Pancreas (tissue), 10 donors: ENCODE data around the gene GALNT10. TPM values are rescaled to one million over a fixed set of nuclear protein-coding genes. Genes with fewer than 3 reads are reported as not detected.

Experiments used
- ATAC-seq, 4 donors: fragments of 200-7000 bp; cut with Tn5 transposase; one replicate each; pipeline versions ENCODE4 v1.8.0 to v1.9.1; 2020; ENCODE audit warnings: mild to moderate bottlenecking in 4 of 4, moderate library complexity in 4 of 4
- DNase-seq, 6 donors: peaks; one replicate each; pipeline ENCODE4 v3.0.0-alpha.2; 2020
- FAIRE-seq: peaks from 2 replicates; lab custom pipeline; 2012; peaks lifted over from hg19 to GRCh38; lab: Jason Lieb, UNC
- H3K27ac ChIP-seq, 4 donors: fragments of 200-600 bp; sonication (generic); 1 replicate in 3 of 4; 2 replicates in 1 of 4; pipeline versions ENCODE4 v1.5.0 to v1.8.0; 2020
- H3K27me3 ChIP-seq, 4 donors: fragments of 200-600 bp; one replicate each; pipeline ENCODE4 v1.8.0; 2021
- H3K36me3 ChIP-seq, 3 donors: fragments of 200-600 bp; sonication (generic) in 1 of 3; one replicate each; pipeline versions ENCODE4 v1.5.0 to v1.8.0; 2020 to 2021
- H3K4me1 ChIP-seq, 3 donors: fragments of 200-600 bp; one replicate each; pipeline ENCODE4 v1.8.0; 2021
- H3K4me3 ChIP-seq, 4 donors: fragments of 200-600 bp; sonication (generic) in 2 of 4; one replicate each; pipeline versions ENCODE4 v1.5.0 to v1.8.0; 2020 to 2021
- H3K9me3 ChIP-seq, 4 donors: fragments of 200-600 bp; one replicate each; pipeline ENCODE4 v1.8.0; 2021
- WGBS, 2 donors: extraction: QIAGEN DNeasy Blood & Tissue Kit; methylation state at CpG; one replicate each; pipeline ENCODE4 v1.1.7; 2013; 5-methylcytosine and 5-hydroxymethylcytosine counted together
- intact Hi-C, 3 donors: fragments of 100-400 bp; cut with DNase I; formaldehyde crosslinking; loops; one replicate each; pipeline versions ENCODE4 v1.11.1 to v1.14.2; 2022
- polyA plus RNA-seq, 2 donors: library from polyadenylated mRNA; stranded (reverse); fragments of 200-250 nt; gene quantifications; one replicate each; pipeline ENCODE4 v1.2.3, GENCODE V29; 2013
- total RNA-seq, 6 donors: library from RNA; stranded (reverse); fragmentation: NEBNext Ultra II Directional in 4 of 6; extraction: Animal tissue kit (Norgen Biotek cat#: 25700) in 4 of 6; gene quantifications; one replicate each; pipeline versions ENCODE4 v1.2.1 to v1.2.4, GENCODE V29; 2021 to 2023
- TF ChIP-seq, protein P1 (sequence below), 4 donors: fragments of 200-600 bp; sonication (generic) in 3 of 4; IDR thresholded peaks; one replicate each; pipeline versions ENCODE4 v1.5.0 to v1.8.0; 2021; ENCODE audit warnings: antibody characterized with exemption in 4 of 4
- donor health status: healthy with polysubstance abuse.
- donor health status: DM: no; HTN: no; CAD: no; lungs with moderate emphysema.
- donor health status: DM: no; HTN: no; CAD: no.
- donor health status: control.
- donor health status: control.
- donor health status: Bipolar disorder and iron deficiency.
- donor health status: DM: yes; HTN: yes; CAD: no.
- donor health status: DM: no; HTN: no; CAD: no.
- donor health status: DM: no; HTN: no; CAD: no.
- donor health status: DM: yes; HTN: yes; CAD: no.

GALNT10 gene
- total and polyA plus RNA-seq, 8 donors = 4.4 to 23.1 (median 13.4) TPM

GRCh38 chr5:154200221-154200620 lies 9.7 kb downstream of the GALNT10 start:
- H3K4me1 ChIP-seq = peaks cover 0 to 9% (median 0%) of the 10 kb centered on the region in 3 donors
- ATAC-seq (no peak), DNase-seq (no peak)

GRCh38 chr5:154201108-154201769 lies 10.7 kb downstream of the GALNT10 start:
- Histone ChIP-seq H3K4me3 (no peak overlapping the region), H3K27ac (no peak overlapping the region), H3K36me3 (no peaks in the 10 kb centered on the region), H3K27me3 (no peaks in the 10 kb centered on the region), H3K4me1 (peaks cover 0 to 9% (median 0%) of the 10 kb centered on the region in 3 donors), H3K9me3 (no peaks in the 10 kb centered on the region)
- intact Hi-C loops = no loop called here
- DNase-seq (no peak), FAIRE-seq (no peak), ATAC-seq (no peak)
- TF ChIP-seq, protein P1, sequence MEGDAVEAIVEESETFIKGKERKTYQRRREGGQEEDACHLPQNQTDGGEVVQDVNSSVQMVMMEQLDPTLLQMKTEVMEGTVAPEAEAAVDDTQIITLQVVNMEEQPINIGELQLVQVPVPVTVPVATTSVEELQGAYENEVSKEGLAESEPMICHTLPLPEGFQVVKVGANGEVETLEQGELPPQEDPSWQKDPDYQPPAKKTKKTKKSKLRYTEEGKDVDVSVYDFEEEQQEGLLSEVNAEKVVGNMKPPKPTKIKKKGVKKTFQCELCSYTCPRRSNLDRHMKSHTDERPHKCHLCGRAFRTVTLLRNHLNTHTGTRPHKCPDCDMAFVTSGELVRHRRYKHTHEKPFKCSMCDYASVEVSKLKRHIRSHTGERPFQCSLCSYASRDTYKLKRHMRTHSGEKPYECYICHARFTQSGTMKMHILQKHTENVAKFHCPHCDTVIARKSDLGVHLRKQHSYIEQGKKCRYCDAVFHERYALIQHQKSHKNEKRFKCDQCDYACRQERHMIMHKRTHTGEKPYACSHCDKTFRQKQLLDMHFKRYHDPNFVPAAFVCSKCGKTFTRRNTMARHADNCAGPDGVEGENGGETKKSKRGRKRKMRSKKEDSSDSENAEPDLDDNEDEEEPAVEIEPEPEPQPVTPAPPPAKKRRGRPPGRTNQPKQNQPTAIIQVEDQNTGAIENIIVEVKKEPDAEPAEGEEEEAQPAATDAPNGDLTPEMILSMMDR (IDR thresholded peaks at IDR 0.05) = no peak
- 87 to 91% methylated on average over 7 of the region's 7 CpGs for WGBS, 2 donors

More at GRCh38 chr5:154200221-154200620, 9.7 kb downstream of the GALNT10 start:
- TF ChIP-seq, protein P1 (IDR thresholded peaks at IDR 0.05) = no peak
- H3K4me3 ChIP-seq = no peak overlapping the region
- no peaks in the 10 kb centered on the region for H3K36me3 ChIP-seq
- no peak for FAIRE-seq
- WGBS, 2 donors = 88% methylated on average over 8 of the region's 8 CpGs
- no peaks in the 10 kb centered on the region for H3K27me3 ChIP-seq
- intact Hi-C loops = no loop called here
- H3K9me3 ChIP-seq = no peaks in the 10 kb centered on the region
- no peak overlapping the region for H3K27ac ChIP-seq

GRCh38 chr5:154202379-154203260 lies 12.1 kb downstream of the GALNT10 start:
- DNase-seq (no peak), ATAC-seq (peak in 1 of 4 donors; percentile 40), FAIRE-seq (no peak)
- 64 to 66% methylated on average over 11 of the region's 11 CpGs for WGBS, 2 donors
- Histone ChIP-seq H3K27me3 (no peaks in the 10 kb centered on the region), H3K9me3 (no peaks in the 10 kb centered on the region), H3K4me1 (peaks cover 0 to under 1% (median 0%) of the 10 kb centered on the region in 3 donors), H3K4me3 (no peak overlapping the region), H3K36me3 (no peaks in the 10 kb centered on the region), H3K27ac (no peak overlapping the region)
- intact Hi-C loops = no loop called here
- TF ChIP-seq, protein P1 (IDR thresholded peaks at IDR 0.05) = no peak

DNA sequence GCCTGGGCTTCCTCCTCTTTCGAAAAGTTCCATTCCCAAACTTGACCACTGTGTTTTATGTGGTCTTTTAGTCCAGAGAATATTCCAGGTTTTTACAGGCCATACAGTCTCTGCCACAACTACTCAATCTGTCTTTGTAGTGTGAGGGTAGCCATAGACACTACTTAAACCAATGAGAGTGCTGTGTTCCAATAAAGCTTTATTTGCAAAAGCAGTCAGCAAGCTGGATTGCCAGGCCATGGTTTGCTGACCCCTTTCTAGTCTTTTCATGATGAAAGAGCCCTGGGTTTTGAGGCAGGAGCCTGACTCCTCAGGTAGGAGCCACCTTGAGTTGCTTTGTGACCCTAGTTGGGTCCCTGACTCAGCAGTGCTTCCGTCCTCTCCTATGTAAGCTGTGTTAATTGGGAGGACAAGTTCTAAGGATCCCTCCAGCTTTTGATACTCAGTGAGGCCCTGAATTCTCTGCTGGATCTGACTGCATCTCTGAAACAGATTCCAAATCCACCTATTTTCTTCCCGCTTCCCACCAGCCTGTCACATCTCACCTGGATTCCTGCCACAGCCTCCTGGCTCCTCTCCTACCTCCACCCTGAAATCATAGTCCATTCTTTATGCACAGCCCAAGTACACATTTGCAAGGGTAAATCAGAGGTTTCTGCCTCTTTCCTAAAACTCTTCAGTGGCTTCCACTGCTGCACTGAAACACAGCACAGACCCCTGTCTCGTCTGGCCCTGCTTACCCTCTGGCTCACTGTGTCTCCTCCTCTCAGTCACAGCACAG lies 13.5 kb downstream of the GALNT10 start:
- DNase-seq = no peak
- H3K4me1 ChIP-seq = no peaks in the 10 kb centered on the region
- WGBS, 2 donors = 90 to 92% methylated on average over 4 of the region's 4 CpGs
- no peak overlapping the region for H3K27ac ChIP-seq
- no peak for ATAC-seq
- no peak overlapping the region for H3K4me3 ChIP-seq
- intact Hi-C loops = no loop called here
- FAIRE-seq = no peak
- H3K27me3 ChIP-seq = no peaks in the 10 kb centered on the region
- TF ChIP-seq, protein P1 (IDR thresholded peaks at IDR 0.05) = no peak
- no peaks in the 10 kb centered on the region for H3K9me3 ChIP-seq
- H3K36me3 ChIP-seq = no peaks in the 10 kb centered on the region
